Body of pancreas (tissue), 4 donors: ENCODE results near the gene ETFDH. TPM values are rescaled to one million over a fixed set of nuclear protein-coding genes. Genes with fewer than 3 reads are reported as not detected.
"Not testable (repeated sequence)": the region's sequence is repeated elsewhere in the genome, so short reads cannot be mapped to it uniquely, and the experiment has no call there.

ENCODE experiments used
- ATAC-seq: fragments of 150-250 bp; one replicate; pipeline ENCODE4 v1.9.1; 2016
- DNase-seq, 4 donors: peaks; one replicate each; pipeline ENCODE4 v3.0.0-alpha.2; 2019
- H3K27ac ChIP-seq, 4 donors: fragments of 200-600 bp; sonication (generic); 1 replicate in 3 of 4; 2 replicates in 1 of 4; pipeline versions ENCODE4 v1.5.1 to v1.6.1; 2016 to 2019; ENCODE audit warnings: mild to moderate bottlenecking in 1 of 4, mixed read lengths in 1 of 4, moderate library complexity in 1 of 4
- H3K27me3 ChIP-seq, 2 donors: fragments of 200-600 bp; sonication (generic); one replicate each; pipeline ENCODE4 v1.6.0; 2016; ENCODE audit warnings: mild to moderate bottlenecking in 1 of 2
- H3K36me3 ChIP-seq, 2 donors: fragments of 200-600 bp; sonication (generic); replicated peaks in 1 of 2; 2 replicates each; pipeline ENCODE4 v1.5.1; 2016; ENCODE audit warnings: low read depth in 2 of 2; ENCODE audit not compliant: insufficient read depth in 1 of 2
- H3K4me1 ChIP-seq: fragments of 200-600 bp; sonication (generic); one replicate; pipeline ENCODE4 v1.6.0; 2016
- H3K4me3 ChIP-seq, 2 donors: fragments of 200-600 bp; sonication (generic); 1 replicate in 1 of 2; 2 replicates in 1 of 2; pipeline ENCODE4 v1.5.1; 2016 to 2019
- H3K9me3 ChIP-seq, 3 donors: fragments of 200-600 bp; sonication (generic); 1 replicate in 2 of 3; 2 replicates in 1 of 3; pipeline ENCODE4 v1.5.1; 2016
- CTCF ChIP-seq, 7 experiments: fragments of 450-650 bp in 4 of 7; fragments of 200-600 bp in 3 of 7; sonication (generic) in 3 of 7; IDR thresholded peaks; one replicate each; pipeline ENCODE4 v1.5.1; 2016 to 2019; ENCODE audit warnings: antibody characterized with exemption in 7 of 7
- POLR2A ChIP-seq, 3 donors: fragments of 450-650 bp; IDR thresholded peaks; one replicate each; pipeline ENCODE4 v1.6.1; 2016; ENCODE audit warnings: antibody characterized with exemption in 3 of 3, mild to moderate bottlenecking in 2 of 3
- WGBS, 2 donors: methylation state at CpG; one replicate each; pipeline ENCODE4 v1.1.5; 2017; 5-methylcytosine and 5-hydroxymethylcytosine counted together
- intact Hi-C: fragments of 100-400 bp; cut with DNase I; formaldehyde crosslinking; loops from one replicate; pipeline ENCODE4 v1.15.1; 2023
- total RNA-seq, 2 donors: library from RNA; depleted of rRNA; stranded (reverse); fragments of >200 nt; gene quantifications; one replicate each; pipeline ENCODE4 v1.1.0, GENCODE V29; 2016

Gene ETFDH
- total RNA-seq, 2 donors from 2014 or later: 24.4 to 96.2 TPM

GRCh38 chr4:158704274-158704673 is 32.2 kb downstream of the ETFDH start:
- no peaks in the 10 kb centered on the region for H3K27me3 ChIP-seq
- WGBS, 2 donors: 92 to 93% methylated on average over 4 of the region's 4 CpGs
- H3K4me1 ChIP-seq: no peaks in the 10 kb centered on the region
- H3K27ac ChIP-seq: no peak overlapping the region
- no peak overlapping the region for H3K4me3 ChIP-seq
- H3K36me3 ChIP-seq: peaks cover 0 to 8% of the 10 kb centered on the region in 2 donors
- intact Hi-C loops: no loop called here
- ATAC-seq (no peak), DNase-seq (no peak)
- TF ChIP-seq CTCF (IDR thresholded peaks at IDR 0.05) (no peak), POLR2A (IDR thresholded peaks at IDR 0.05) (no peak)
- no peaks in the 10 kb centered on the region for H3K9me3 ChIP-seq

DNA sequence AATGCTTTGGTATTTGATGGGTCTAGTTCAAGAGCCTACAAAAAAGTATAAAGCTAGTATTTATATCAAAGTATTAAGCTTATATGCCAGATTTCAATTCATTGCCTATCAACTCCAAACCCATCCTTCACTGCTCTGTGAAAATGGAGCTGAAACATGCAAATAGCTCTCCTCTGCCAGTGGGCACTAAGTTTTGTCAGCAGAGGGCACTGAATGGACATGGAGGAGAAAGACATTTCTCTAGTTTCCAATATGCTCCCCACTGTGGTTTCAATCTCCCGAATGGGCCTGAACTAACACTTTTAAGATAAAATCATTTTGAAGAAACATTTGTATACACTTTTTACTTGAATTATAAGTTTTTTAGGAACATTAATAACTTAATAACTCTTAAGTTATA is 38.7 kb downstream of the ETFDH start:
- no peak for ATAC-seq
- peaks cover 6 to 24% of the 10 kb centered on the region in 2 donors for H3K36me3 ChIP-seq

GRCh38 chr4:158712622-158713021 is 40.5 kb downstream of the ETFDH start:
- H3K4me1 ChIP-seq, H3K27ac ChIP-seq, H3K4me3 ChIP-seq, ATAC-seq, H3K9me3 ChIP-seq, intact Hi-C loops, H3K27me3 ChIP-seq, DNase-seq: not testable (repeated sequence)
- H3K36me3 ChIP-seq: peaks cover 6 to 30% of the 10 kb centered on the region in 2 donors
- WGBS, 2 donors: 96 to 99% methylated on average over 4 of the region's 4 CpGs

More for the DNA sequence above, 38.7 kb downstream of the ETFDH start:
- WGBS, 2 donors: 71 to 75% methylated on average over 1 of the region's 1 CpG
- Histone ChIP-seq H3K27ac (no peak overlapping the region), H3K9me3 (no peaks in the 10 kb centered on the region), H3K27me3 (no peaks in the 10 kb centered on the region), H3K4me3 (no peak overlapping the region), H3K4me1 (no peaks in the 10 kb centered on the region)
- DNase-seq: no peak
- intact Hi-C loops: no loop called here
- TF ChIP-seq CTCF (IDR thresholded peaks at IDR 0.05) (peak in 5 of 7 experiments; percentile 5 to 25 (median 8)), POLR2A (IDR thresholded peaks at IDR 0.05) (no peak)

DNA sequence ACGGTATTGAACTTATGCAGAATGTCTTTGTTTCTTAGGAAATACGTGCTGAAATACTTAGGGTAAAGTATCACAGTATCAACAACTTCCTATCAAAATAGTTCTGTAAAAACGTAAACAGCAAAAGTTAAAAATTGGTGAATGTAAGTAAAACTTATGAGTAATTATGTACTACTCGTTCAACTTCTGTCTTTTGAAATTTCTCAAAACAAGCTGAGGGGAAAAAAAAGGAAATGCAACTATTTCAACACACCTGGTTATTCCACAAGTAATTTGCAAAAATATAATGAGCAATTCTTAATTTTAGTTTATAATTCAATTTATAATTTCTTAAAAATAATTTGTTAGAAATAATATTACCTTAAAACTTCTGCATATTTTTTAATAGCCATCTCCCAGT is 42.8 kb downstream of the ETFDH start:
- intact Hi-C loops: no loop called here
- ATAC-seq (no peak), DNase-seq (no peak)
- Histone ChIP-seq H3K4me3 (no peak overlapping the region), H3K36me3 (peaks cover 6 to 37% of the 10 kb centered on the region in 2 donors), H3K27me3 (no peaks in the 10 kb centered on the region), H3K4me1 (no peaks in the 10 kb centered on the region), H3K27ac (no peak overlapping the region), H3K9me3 (no peaks in the 10 kb centered on the region)
- TF ChIP-seq CTCF (IDR thresholded peaks at IDR 0.05) (no peak), POLR2A (IDR thresholded peaks at IDR 0.05) (no peak)
- WGBS, 2 donors: 71 to 85% methylated on average over 4 of the region's 4 CpGs

DNA sequence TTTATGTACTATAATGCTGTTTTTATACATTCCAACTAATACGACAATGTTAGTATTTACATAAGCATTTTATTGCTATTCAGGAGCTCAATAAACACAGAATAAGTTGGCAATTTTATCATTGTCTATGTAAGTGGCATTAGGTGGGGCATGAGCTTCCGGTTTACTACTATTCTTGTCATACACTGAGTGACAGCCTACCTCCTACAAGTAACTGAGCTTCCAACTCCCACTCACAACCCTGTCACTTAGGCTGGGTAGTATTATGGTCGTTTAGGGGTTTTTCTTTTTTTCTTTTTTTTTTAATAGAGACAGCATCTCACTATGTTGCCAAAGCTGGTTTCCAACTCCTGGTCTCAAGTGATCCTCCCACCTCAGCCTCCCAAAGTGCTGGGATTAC is 43.7 kb downstream of the ETFDH start:
- Histone ChIP-seq H3K27me3 (no peaks in the 10 kb centered on the region), H3K9me3 (no peaks in the 10 kb centered on the region), H3K4me1 (no peaks in the 10 kb centered on the region), H3K4me3 (no peak overlapping the region), H3K27ac (no peak overlapping the region), H3K36me3 (peaks cover 0 to 37% of the 10 kb centered on the region in 2 donors)
- intact Hi-C loops: no loop called here
- TF ChIP-seq POLR2A (IDR thresholded peaks at IDR 0.05) (no peak), CTCF (IDR thresholded peaks at IDR 0.05) (no peak)
- ATAC-seq (no peak), DNase-seq (no peak)
- 62 to 81% methylated on average over 3 of the region's 3 CpGs for WGBS, 2 donors
